Eye (tissue), 1 donor: ENCODE data around the gene MPV17.
"Not testable (repeated sequence)": the region's sequence is repeated elsewhere in the genome, so short reads cannot be mapped to it uniquely, and the experiment has no call there.

Experiments used
- DNase-seq: peaks from one replicate; pipeline ENCODE4 v3.0.0-alpha.2; 2015

The MPV17 gene

GRCh38 chr2:27297195-27297594 is 25.7 kb downstream of the MPV17 start:
- DNase-seq: no peak

- no peak for DNase-seq
Measured at GRCh38 chr2:27296481-27296880, 26.4 kb downstream of the MPV17 start.

GRCh38 chr2:27294928-27295327 is 28.0 kb downstream of the MPV17 start:
- DNase-seq: no peak

GRCh38 chr2:27291865-27292264 is 31.0 kb downstream of the MPV17 start:
- DNase-seq: no peak

GRCh38 chr2:27290549-27290948 is 32.3 kb downstream of the MPV17 start:
- DNase-seq: no peak

- DNase-seq: no peak
Measured at GRCh38 chr2:27288610-27289009, 34.3 kb downstream of the MPV17 start.

GRCh38 chr2:27285481-27285880 is 37.4 kb downstream of the MPV17 start:
- DNase-seq: no peak

GRCh38 chr2:27284996-27285395 is 37.9 kb downstream of the MPV17 start:
- no peak for DNase-seq

- no peak for DNase-seq
Measured at GRCh38 chr2:27282892-27283291, 40.0 kb downstream of the MPV17 start.

GRCh38 chr2:27281855-27282559 is 40.9 kb downstream of the MPV17 start, which contains the start of gene TRIM54:
TSS of gene TRIM54 (plus strand) at chr2:27282429. CDS start at chr2:27282732, 303 bp downstream.
- DNase-seq: no peak

- DNase-seq: no peak
Measured at GRCh38 chr2:27281442-27281841, 41.5 kb downstream of the MPV17 start.

- no peak for DNase-seq
Measured at GRCh38 chr2:27280826-27281225, 42.1 kb downstream of the MPV17 start.

- DNase-seq: no peak
Measured at GRCh38 chr2:27278010-27278409, 44.9 kb downstream of the MPV17 start.

GRCh38 chr2:27275211-27276150 is 47.4 kb downstream of the MPV17 start, which contains the start of gene DNAJC5G:
TSS of gene DNAJC5G (plus strand) at chr2:27275433. CDS start at chr2:27276729, 1,296 bp downstream.
- no peak for DNase-seq

- DNase-seq: not testable (repeated sequence)
Measured at GRCh38 chr2:27272537-27273522, 50.1 kb downstream of the MPV17 start.

- no peak for DNase-seq
Measured at GRCh38 chr2:27271631-27272340, 51.1 kb downstream of the MPV17 start.

GRCh38 chr2:27270670-27271069 is 52.2 kb downstream of the MPV17 start:
- no peak for DNase-seq

GRCh38 chr2:27270131-27270530 is 52.8 kb downstream of the MPV17 start:
- no peak for DNase-seq

- DNase-seq: not testable (repeated sequence)
Measured at GRCh38 chr2:27268296-27268695, 54.6 kb downstream of the MPV17 start.

GRCh38 chr2:27265536-27265870 is 57.4 kb downstream of the MPV17 start:
- DNase-seq: no peak

- peak; percentile 85 for DNase-seq
Measured at GRCh38 chr2:27264753-27265535, 58.0 kb downstream of the MPV17 start.
